OCI-M2 (cell line): Measurements from ENCODE around the gene MANBA.
A peak's percentile ranks its signal among the peaks of the same experiment; 100 is the strongest.

Experiments used
- DNase-seq: peaks from one replicate; lab custom pipeline; 2025; ENCODE audit not compliant: unreplicated experiment; lab: John Stamatoyannopoulos, UW

Gene MANBA

GRCh38 chr4:102760645-102761295 lies at the start of gene MANBA:
Gene MANBA (minus strand): TSS chr4:102760968. CDS start chr4:102760894, 74 bp downstream.
- peak; percentile 43 for DNase-seq

GRCh38 chr4:102809691-102810090 lies 48.9 kb upstream of the MANBA start:
- DNase-seq, result no peak

GRCh38 chr4:102809190-102809589 lies 48.4 kb upstream of the MANBA start:
- peak; percentile 19 for DNase-seq

GRCh38 chr4:102808009-102808408 lies 47.2 kb upstream of the MANBA start:
- DNase-seq, result no peak

- no peak for DNase-seq
Observed at GRCh38 chr4:102807345-102807744, 46.6 kb upstream of the MANBA start.

GRCh38 chr4:102799816-102800215 lies 39.0 kb upstream of the MANBA start:
- no peak for DNase-seq

- no peak for DNase-seq
Observed at GRCh38 chr4:102794999-102795398, 34.2 kb upstream of the MANBA start.

GRCh38 chr4:102792361-102792936 lies 31.7 kb upstream of the MANBA start:
- no peak for DNase-seq

- DNase-seq, result no peak
Observed at GRCh38 chr4:102791318-102791835, 30.6 kb upstream of the MANBA start.

GRCh38 chr4:102789317-102789717 lies 28.5 kb upstream of the MANBA start:
- DNase-seq, result no peak

- no peak for DNase-seq
Observed at GRCh38 chr4:102787944-102788343, 27.2 kb upstream of the MANBA start.

GRCh38 chr4:102787096-102787881 lies 26.5 kb upstream of the MANBA start:
- DNase-seq, result no peak

GRCh38 chr4:102786279-102786678 lies 25.5 kb upstream of the MANBA start:
- DNase-seq, result no peak

GRCh38 chr4:102783006-102783405 lies 22.2 kb upstream of the MANBA start:
- no peak for DNase-seq

- DNase-seq, result no peak
Observed at GRCh38 chr4:102781570-102781969, 20.8 kb upstream of the MANBA start.

GRCh38 chr4:102780476-102781144 lies 19.8 kb upstream of the MANBA start:
- DNase-seq, result no peak

GRCh38 chr4:102779204-102779603 lies 18.4 kb upstream of the MANBA start:
- DNase-seq, result no peak

GRCh38 chr4:102778720-102779119 lies 18.0 kb upstream of the MANBA start:
- DNase-seq, result no peak

GRCh38 chr4:102775805-102776204 lies 15.0 kb upstream of the MANBA start:
- DNase-seq, result no peak

GRCh38 chr4:102774254-102774653 lies 13.5 kb upstream of the MANBA start:
- no peak for DNase-seq

GRCh38 chr4:102772738-102773340 lies 12.1 kb upstream of the MANBA start:
- no peak for DNase-seq
